Fibroblast of gingiva (primary cell): ENCODE results near the gene BRINP3.
"Not testable (repeated sequence)": the region's sequence is repeated elsewhere in the genome, so short reads cannot be mapped to it uniquely, and the experiment has no call there.

ENCODE experiments used
- DNase-seq: peaks from one replicate; pipeline ENCODE4 v3.0.0-alpha.2; 2011; ENCODE audit warnings: low read depth

Gene BRINP3

GRCh38 chr1:190477762-190478148, at the start of gene BRINP3:
Gene BRINP3, minus strand, starts transcription at chr1:190477864.
- no peak for DNase-seq

GRCh38 chr1:190511554-190511953, 33.9 kb upstream of the BRINP3 start:
- no peak for DNase-seq

- no peak for DNase-seq
Observed at GRCh38 chr1:190507357-190507756, 29.7 kb upstream of the BRINP3 start.

- DNase-seq = not testable (repeated sequence)
Observed at GRCh38 chr1:190504539-190504938, 26.9 kb upstream of the BRINP3 start.

GRCh38 chr1:190497565-190497964, 19.9 kb upstream of the BRINP3 start:
- no peak for DNase-seq

GRCh38 chr1:190494451-190494850, 16.8 kb upstream of the BRINP3 start:
- DNase-seq = no peak

- no peak for DNase-seq
Observed at GRCh38 chr1:190491404-190491803, 13.7 kb upstream of the BRINP3 start.

GRCh38 chr1:190484045-190484444, 6.4 kb upstream of the BRINP3 start:
- DNase-seq = no peak

GRCh38 chr1:190480231-190480630, 2.6 kb upstream of the BRINP3 start:
- DNase-seq = no peak

- no peak for DNase-seq
Observed at GRCh38 chr1:190479516-190479915, 1.9 kb upstream of the BRINP3 start.

- DNase-seq = no peak
Observed at GRCh38 chr1:190479050-190479397, 1.4 kb upstream of the BRINP3 start.

GRCh38 chr1:190478149-190479049, 735 bp upstream of the BRINP3 start:
- DNase-seq = no peak

- DNase-seq = no peak
Observed at GRCh38 chr1:190476806-190477205, 858 bp downstream of the BRINP3 start.

GRCh38 chr1:190476321-190476720, 1.3 kb downstream of the BRINP3 start:
- no peak for DNase-seq

- no peak for DNase-seq
Observed at GRCh38 chr1:190475421-190476141, 2.1 kb downstream of the BRINP3 start.

GRCh38 chr1:190474650-190475211, 2.9 kb downstream of the BRINP3 start:
- no peak for DNase-seq

GRCh38 chr1:190474010-190474409, 3.7 kb downstream of the BRINP3 start:
- no peak for DNase-seq

GRCh38 chr1:190472494-190472893, 5.2 kb downstream of the BRINP3 start:
- DNase-seq = no peak

GRCh38 chr1:190472042-190472441, 5.6 kb downstream of the BRINP3 start:
- DNase-seq = no peak

- no peak for DNase-seq
Observed at GRCh38 chr1:190464690-190465089, 13.0 kb downstream of the BRINP3 start.

GRCh38 chr1:190456129-190456528, 21.5 kb downstream of the BRINP3 start:
- DNase-seq = no peak

GRCh38 chr1:190455631-190456030, 22.0 kb downstream of the BRINP3 start:
- no peak for DNase-seq

GRCh38 chr1:190453550-190453949, 24.1 kb downstream of the BRINP3 start:
- DNase-seq = no peak
